GM12864 (cell line): ENCODE results near the gene MSRB3.

Source experiments
- DNase-seq: peaks from one replicate; pipeline ENCODE4 v3.0.0-alpha.2; 2011; ENCODE audit warnings: low read depth
- H3K4me3 ChIP-seq: 2 replicates; pipeline ENCODE4 v1.5.1; 2011; ENCODE audit warnings: mild to moderate bottlenecking, low read depth, low read length, control low read depth
- TF ChIP-seq, protein P1 (sequence below): IDR thresholded peaks from 2 replicates; pipeline ENCODE4 v1.5.1; 2011; ENCODE audit warnings: low read depth, mild to moderate bottlenecking, moderate library complexity, low read length, control low read depth, inconsistent platforms; ENCODE audit errors: missing control alignments

MSRB3 gene

DNA sequence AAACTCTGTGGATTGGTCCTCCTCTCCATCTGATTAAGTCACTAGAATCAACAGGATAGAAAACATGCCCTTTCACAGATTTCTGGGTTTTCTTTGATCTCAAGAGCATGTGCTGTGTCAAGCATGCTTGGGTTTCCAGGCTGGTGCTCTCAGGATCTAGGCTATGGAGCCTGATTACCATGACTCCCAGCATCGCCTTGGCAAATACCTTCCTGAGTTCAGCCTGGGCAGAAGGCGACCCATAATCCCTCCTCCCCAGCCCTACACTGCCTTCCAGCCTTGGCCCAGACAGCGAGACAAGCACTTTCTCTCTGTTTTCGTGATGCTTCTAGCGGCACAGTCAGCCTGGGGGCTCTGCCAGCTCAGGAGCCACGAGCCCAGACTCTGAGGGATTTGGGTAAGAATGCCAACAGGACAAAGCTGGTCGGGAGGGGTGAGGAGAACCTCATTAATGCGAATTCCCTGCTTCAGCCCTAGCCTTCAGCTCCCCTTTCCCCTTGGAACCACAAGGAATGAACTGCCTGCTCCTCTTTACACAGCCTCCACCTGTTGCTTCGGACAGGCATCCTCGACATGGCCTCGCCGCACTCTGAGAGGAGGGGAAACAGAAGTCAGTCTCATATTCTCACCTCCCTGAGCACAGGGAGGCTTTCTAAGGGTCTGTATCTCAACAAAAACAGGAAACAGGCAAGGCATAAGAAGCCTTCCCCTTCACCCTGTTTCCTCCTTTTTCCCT, 227.1 kb downstream of the MSRB3 start:
- no peak overlapping the region for H3K4me3 ChIP-seq
- no peak for DNase-seq
- TF ChIP-seq, protein P1, sequence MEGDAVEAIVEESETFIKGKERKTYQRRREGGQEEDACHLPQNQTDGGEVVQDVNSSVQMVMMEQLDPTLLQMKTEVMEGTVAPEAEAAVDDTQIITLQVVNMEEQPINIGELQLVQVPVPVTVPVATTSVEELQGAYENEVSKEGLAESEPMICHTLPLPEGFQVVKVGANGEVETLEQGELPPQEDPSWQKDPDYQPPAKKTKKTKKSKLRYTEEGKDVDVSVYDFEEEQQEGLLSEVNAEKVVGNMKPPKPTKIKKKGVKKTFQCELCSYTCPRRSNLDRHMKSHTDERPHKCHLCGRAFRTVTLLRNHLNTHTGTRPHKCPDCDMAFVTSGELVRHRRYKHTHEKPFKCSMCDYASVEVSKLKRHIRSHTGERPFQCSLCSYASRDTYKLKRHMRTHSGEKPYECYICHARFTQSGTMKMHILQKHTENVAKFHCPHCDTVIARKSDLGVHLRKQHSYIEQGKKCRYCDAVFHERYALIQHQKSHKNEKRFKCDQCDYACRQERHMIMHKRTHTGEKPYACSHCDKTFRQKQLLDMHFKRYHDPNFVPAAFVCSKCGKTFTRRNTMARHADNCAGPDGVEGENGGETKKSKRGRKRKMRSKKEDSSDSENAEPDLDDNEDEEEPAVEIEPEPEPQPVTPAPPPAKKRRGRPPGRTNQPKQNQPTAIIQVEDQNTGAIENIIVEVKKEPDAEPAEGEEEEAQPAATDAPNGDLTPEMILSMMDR: no peak

GRCh38 chr12:65508276-65509035, 230.0 kb downstream of the MSRB3 start:
- no peak for DNase-seq
- H3K4me3 ChIP-seq: no peak overlapping the region
- TF ChIP-seq, protein P1: no peak

GRCh38 chr12:65510007-65510406, 231.5 kb downstream of the MSRB3 start:
- DNase-seq: no peak
- TF ChIP-seq, protein P1: no peak
- H3K4me3 ChIP-seq: no peak overlapping the region

- TF ChIP-seq, protein P1: no peak
- H3K4me3 ChIP-seq: no peak overlapping the region
- DNase-seq: no peak
Measured at GRCh38 chr12:65510584-65511050, 232.1 kb downstream of the MSRB3 start.

DNA sequence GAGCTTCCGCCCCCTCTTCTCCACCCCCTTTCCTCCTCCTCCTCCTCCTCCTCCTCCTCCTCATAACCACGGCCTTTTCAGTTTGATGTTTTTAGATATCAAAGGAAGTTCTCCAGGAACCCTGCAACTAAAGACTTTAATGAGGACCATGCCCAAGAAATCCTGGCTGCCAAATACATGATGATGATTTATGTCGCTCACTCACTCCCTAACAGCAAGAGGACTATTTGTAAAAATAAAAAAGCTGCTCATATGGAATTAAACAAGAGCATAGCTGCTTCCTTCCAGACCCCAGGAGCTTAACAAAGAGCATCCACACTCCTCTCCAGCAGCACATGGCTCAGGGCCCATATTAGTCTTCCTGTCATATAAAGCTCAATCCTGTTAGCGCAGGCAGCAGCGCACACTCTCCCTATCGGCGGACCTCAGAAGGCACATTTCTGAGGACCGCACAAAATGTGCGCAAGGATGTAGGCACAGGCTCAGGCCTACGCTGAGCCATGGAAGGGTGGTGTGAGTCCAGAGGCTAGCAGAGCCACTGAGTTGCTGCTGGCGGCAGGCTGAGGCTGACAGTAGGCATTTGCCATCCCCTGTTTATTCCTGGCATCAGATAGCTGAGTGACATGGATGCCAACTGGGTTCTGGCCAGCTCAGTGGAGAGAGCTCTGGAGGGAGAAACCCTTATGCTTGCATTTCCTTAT, 232.8 kb downstream of the MSRB3 start:
- DNase-seq: no peak
- TF ChIP-seq, protein P1: no peak
- H3K4me3 ChIP-seq: no peak overlapping the region

DNA sequence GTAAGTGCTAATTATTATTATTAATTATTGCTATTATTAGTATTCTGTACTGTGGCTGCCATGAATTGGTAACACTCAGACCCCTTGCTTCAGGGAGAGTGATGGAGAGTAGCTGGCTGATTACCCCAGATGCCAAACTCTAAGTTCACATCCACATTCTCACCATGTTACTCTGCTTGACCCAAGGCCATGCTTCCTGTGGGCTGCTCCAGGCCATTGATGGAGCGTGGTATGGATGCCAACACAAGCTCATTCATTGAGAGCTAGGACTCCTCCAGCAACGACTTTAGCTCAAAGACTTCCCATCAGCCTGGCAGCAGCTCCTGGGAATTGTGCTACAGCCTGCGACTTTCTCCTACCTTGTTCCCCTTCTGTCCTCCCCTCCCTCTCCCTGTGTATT, 233.4 kb downstream of the MSRB3 start:
- no peak for DNase-seq
- no peak overlapping the region for H3K4me3 ChIP-seq
- TF ChIP-seq, protein P1: no peak
